M059J (cell line): ENCODE data around the gene DAO. TPM values are rescaled to one million over a fixed set of nuclear protein-coding genes. Genes with fewer than 3 reads are reported as not detected.

Experiments used
- DNase-seq: peaks from one replicate; pipeline ENCODE4 v3.0.0-alpha.2; 2012; ENCODE audit warnings: low read depth
- total RNA-seq: library from RNA; depleted of rRNA; stranded (reverse); fragments of >200 nt; shearing (Covaris generic); gene quantifications from 2 replicates; pipeline ENCODE4 v1.2.3, GENCODE V29; 2014

The DAO gene
- total RNA-seq, 1 experiment from 2014 or later, result not detected

GRCh38 chr12:108875682-108876361 is 4.1 kb upstream of the DAO start:
- DNase-seq, result peak; percentile 32

DNA sequence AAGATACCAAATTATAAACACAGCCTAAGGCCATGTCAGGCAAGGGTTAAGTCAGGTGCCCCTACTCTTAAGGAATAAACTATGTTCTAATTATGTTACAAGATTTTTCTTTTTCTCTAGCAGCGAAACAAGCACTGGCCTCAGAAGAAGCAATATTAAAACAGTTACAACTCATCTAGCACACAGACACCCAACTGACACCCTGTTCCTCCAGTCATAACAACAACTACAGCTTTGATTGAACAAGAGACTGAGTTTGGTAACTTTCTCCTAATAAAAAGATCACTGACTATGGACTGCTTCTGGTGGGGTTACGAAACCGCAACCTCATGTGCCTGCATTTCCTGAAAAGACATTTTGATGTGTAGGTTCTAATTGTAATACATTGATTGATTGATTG is 3.3 kb upstream of the DAO start:
- no peak for DNase-seq

DNA sequence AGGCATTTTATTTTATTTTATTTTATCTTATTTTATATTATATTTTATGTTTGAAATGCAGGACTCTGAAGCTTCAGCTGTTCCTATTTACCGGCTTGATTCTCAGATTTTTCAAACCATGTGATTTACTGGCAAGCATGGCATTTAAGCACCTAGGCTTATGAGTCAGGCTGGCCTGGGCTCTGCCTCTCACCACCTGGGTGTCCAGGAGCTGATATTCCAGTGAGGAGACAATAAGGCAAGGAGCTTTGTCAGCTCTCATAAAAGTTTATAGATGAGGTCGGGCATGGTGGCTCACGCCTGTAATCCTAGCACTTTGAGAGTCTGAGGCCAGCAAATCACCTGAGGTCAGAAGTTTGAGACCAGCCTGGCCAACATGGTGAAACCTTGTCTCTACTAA is 2.1 kb downstream of the DAO start:
- DNase-seq, result peak; percentile 32

GRCh38 chr12:108884116-108885012 is 4.5 kb downstream of the DAO start:
- peak; percentile 21 for DNase-seq

GRCh38 chr12:108886873-108887629 is 7.2 kb downstream of the DAO start:
- DNase-seq, result no peak

GRCh38 chr12:108888031-108888430 is 8.1 kb downstream of the DAO start:
- DNase-seq, result no peak

GRCh38 chr12:108890208-108890607 is 10.3 kb downstream of the DAO start:
- peak; percentile 17 for DNase-seq

DNA sequence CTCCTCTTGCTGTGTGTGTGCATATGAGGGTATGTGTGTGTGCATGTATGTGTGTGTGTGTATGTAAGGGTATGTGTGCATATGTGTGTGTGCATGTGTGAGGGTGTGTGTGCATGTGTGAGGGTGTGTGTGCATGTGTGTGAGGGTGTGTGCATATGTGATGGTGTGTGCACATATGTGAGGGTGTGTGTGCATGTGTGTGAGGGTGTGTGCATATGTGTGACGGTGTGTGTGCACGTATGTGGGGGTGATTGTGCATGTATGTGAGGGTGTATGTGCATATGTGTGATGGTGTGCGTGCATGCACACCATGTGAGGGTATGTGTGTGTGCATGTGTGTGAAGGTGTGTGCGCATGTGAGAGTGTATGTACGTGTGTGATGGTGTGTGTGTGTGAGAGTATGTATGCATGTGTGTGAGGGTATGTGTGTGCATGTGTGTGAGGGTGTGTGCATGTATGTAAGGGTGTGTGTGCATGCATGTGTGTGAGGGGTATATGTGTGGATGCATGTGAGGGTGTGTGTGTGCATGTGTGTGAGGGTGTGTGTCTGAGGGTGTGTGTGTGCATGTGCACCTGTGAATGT is 15.4 kb downstream of the DAO start:
- no peak for DNase-seq

DNA sequence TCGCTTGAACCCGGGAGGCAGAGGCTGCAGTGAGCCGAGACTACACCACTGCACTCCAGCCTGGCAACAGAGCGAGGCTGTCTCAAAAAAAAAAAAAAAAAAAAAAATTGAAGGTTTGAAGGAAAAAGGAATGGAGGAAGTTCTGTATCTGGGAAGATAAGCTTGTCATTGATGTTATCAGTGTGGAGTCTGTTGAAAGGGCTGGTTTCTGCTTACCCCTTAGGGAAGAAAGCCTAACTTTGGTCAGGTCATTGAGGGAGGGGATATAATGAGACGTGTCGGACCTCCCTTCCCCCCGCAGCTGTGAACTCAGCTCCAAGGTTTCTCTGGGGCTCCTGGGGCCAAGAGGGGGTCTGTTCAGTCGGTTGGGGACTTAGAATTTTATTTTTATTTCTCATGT is 16.4 kb downstream of the DAO start:
- DNase-seq, result no peak

DNA sequence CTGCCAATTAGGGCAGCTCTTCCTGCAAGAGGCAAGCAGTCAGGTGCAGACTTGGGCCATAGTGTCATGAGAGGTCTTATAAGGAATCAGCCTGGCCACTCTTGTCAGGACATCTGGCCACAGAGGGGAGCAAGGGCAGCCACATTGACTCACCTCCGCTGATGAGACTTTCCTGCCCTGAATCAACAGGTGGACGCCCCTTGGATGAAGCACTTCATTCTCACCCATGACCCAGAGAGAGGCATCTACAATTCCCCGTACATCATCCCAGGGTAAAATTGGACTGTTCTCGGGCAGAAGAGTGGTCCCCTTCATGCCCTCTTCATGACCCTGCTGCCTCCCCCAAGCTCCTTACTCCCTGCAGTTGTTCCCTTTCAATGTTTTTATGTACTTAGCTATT is 16.9 kb downstream of the DAO start:
- no peak for DNase-seq

- DNase-seq, result no peak
These were observed 19.3 kb downstream of the DAO start for GRCh38 chr12:108899145-108899544.

DNA sequence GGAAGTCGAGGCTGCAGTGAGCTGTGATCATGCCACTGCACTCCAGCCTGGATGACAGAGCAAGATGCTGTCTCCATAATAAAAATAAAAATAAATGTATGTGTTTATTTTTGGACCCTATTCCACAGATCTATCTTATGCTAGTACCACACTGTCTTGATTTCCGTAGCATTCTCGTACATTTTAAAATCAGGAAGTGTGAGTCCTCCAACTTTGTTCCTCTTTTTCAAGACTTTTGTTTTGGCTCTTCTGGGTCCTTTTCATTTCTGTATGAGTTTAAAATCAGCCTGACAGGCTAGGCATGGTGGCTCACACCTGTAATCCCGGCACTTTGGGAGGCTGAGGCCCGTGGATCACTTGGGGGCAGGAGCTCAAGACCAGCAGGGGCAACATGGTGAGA is 25.8 kb downstream of the DAO start:
- DNase-seq, result no peak

GRCh38 chr12:108906971-108907370 is 27.1 kb downstream of the DAO start:
- DNase-seq, result no peak

DNA sequence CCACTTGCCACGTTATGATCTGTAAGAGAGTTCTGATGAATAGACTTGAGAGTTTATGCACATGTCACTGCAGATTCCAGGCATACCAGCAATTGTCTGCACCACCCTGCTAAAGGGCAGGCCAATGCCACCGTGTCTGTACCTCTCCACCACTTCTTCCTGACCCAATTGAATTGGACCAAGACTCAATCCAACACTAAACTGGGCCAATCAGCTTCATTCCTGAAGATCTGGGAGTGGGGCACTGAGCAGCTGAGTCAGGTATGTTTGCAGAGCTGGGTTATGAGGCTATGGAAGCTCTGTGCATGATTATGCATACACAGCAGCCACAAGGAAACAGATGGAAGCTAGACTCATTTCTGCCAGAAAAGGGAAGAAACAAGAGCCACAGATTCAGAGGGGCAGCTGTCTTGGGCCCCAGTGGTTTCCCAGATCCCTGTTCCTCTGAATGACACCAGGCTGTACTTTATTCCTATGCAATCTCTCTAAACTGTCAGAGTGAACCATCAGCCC is 28.0 kb downstream of the DAO start:
- peak; percentile 11 for DNase-seq

DNA sequence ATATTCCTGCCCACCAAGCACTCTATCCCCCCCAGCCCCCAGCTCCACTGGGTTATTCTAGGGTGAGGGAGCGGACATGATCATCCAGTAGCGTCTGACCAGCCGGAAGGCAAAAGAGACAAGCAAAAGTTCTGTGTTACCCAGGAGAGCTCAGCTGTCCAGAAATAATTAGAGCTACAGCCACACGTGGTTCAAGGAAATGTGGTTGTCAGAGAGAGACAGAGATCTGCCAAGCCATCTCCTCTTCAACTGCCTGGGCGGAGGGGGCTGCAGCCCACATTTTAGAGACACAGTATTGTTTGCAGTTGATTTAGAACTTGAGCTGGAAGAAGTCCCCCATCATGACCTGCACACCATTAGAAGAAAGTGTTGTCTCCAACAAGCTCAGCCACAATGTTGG is 30.4 kb downstream of the DAO start:
- no peak for DNase-seq

DNA sequence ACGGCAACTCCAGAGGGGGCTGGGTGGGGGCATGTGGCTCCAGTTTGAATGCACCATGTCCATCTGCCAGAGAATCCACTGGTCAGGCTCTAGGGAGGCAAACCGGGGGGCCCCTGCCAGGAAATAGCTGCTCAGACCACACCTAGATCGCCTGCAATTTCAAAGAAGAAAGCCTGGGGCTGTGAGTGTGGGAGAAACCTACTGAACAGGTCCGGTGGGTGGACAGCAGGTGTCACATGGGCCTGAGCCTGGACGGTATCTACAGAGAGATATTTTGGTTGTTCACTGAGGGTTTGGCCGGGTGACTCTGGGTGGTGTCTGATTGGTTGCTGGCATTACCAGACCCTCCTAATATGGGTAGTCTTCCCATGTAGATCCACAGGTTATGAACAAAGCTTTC is 32.0 kb downstream of the DAO start:
- DNase-seq, result no peak

- no peak for DNase-seq
These were observed 32.5 kb downstream of the DAO start for GRCh38 chr12:108912361-108912760.

DNA sequence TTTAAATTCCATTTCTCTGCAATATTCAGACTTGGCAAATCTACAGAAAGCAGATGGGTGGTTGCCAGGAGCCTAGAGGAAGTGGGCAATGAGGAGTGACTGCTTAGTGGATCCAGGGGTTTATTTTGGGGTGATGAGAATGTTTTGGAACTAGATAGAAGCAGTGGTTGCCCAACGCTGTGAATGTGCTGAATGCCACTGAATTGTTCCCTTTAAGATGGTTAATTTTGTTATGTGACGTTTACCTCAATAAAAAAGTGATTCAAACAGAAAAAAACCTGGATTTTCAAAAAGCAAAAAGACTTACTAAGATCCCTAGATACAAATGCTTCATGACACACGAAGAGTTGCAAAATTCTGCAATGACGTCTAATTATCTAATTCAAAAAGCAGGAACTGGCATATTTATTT is 34.2 kb downstream of the DAO start:
- DNase-seq, result peak; percentile 46

- no peak for DNase-seq
These were observed 35.8 kb downstream of the DAO start for GRCh38 chr12:108915632-108916133.

DNA sequence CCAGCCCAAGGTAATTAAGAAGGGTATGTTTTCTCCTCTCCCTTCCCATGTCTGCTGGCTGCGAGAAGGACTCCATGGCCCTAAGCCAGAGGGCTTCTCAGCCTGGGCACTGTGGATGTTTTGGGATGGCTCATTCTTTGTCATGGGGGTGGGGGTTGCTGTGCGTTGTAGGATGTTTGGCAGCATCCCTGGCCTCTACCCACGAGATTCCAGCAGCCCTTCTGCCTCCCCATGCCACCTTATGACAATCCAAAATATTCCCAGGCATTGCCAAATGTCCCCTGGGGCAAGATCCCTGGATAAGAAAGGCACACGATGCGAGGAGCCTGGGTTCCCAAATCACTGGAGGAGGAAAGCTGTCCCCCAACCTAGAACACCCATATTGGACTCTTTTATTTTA is 36.4 kb downstream of the DAO start:
- DNase-seq, result no peak

- DNase-seq, result no peak
These were observed 38.3 kb downstream of the DAO start for GRCh38 chr12:108918206-108918605.
